A549 (cell line): Measurements from ENCODE around the gene UTP14C.

Experiments
- EP300 ChIP-seq, 2 experiments: fragments of >200 bp; sonication (Bioruptor Twin); formaldehyde crosslinking; IDR thresholded peaks; 2 replicates in 1 of 2; 3 replicates in 1 of 2; pipeline ENCODE4 v1.6.1; 2016 to 2017
- HDAC2 ChIP-seq: fragments of 200-600 bp; sonication (generic); IDR thresholded peaks from 2 replicates; pipeline ENCODE4 v1.6.1; 2016
- MAZ ChIP-seq: fragments of 150-350 bp; IDR thresholded peaks from 2 replicates; pipeline ENCODE4 v1.6.1; 2014; ENCODE audit warnings: antibody characterized with exemption, low read depth, low read length, borderline replicate concordance
- NPAS2 ChIP-seq: fragments of 250-450 bp; sonication (Bioruptor Pico); IDR thresholded peaks from 2 replicates; pipeline ENCODE4 v1.8.0; 2022; ENCODE audit warnings: mild to moderate bottlenecking, moderate library complexity, borderline replicate concordance
- POLR2A ChIP-seq: IDR thresholded peaks from 2 replicates; pipeline ENCODE4 v1.6.1; 2012; ENCODE audit warnings: mild to moderate bottlenecking, low read length
- ZSCAN20 ChIP-seq: fragments of 250-450 bp; sonication (Bioruptor Pico); IDR thresholded peaks from 2 replicates; pipeline ENCODE4 v1.8.0; 2022; ENCODE audit warnings: mild to moderate bottlenecking, moderate library complexity
- TF ChIP-seq, protein P1 (sequence below): fragments of >200 bp; sonication (Bioruptor Twin); formaldehyde crosslinking; IDR thresholded peaks from 3 replicates; pipeline ENCODE4 v1.5.1; 2016
- TF ChIP-seq, protein P2 (sequence below): IDR thresholded peaks from 2 replicates; pipeline ENCODE4 v1.6.1; 2012

DNA sequence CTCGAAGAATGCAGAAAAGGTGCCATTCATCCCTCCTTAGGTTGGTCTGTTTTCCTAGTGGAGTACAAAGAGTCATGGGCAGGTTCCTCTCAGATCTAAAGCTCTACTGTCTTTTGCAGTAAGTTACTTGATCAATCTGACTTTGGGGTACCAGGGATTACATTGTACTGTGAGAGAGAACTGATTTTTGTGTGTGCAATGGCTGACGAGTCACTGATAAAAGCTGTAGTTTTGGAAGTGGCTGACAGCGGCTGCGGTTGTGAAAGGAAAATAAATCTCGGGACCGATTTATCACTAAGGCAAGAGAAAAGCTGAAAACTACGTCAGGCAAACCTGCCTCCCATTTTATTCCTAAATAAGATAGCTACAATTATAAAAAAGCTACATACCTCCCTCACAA, 26.9 kb downstream of the UTP14C start:
- TF ChIP-seq, protein P1, sequence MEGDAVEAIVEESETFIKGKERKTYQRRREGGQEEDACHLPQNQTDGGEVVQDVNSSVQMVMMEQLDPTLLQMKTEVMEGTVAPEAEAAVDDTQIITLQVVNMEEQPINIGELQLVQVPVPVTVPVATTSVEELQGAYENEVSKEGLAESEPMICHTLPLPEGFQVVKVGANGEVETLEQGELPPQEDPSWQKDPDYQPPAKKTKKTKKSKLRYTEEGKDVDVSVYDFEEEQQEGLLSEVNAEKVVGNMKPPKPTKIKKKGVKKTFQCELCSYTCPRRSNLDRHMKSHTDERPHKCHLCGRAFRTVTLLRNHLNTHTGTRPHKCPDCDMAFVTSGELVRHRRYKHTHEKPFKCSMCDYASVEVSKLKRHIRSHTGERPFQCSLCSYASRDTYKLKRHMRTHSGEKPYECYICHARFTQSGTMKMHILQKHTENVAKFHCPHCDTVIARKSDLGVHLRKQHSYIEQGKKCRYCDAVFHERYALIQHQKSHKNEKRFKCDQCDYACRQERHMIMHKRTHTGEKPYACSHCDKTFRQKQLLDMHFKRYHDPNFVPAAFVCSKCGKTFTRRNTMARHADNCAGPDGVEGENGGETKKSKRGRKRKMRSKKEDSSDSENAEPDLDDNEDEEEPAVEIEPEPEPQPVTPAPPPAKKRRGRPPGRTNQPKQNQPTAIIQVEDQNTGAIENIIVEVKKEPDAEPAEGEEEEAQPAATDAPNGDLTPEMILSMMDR = no peak
- no peak for TF ChIP-seq NPAS2
- no peak for TF ChIP-seq EP300 (IDR thresholded peaks at IDR 0.05)
- TF ChIP-seq MAZ = no peak
- no peak for TF ChIP-seq POLR2A
- TF ChIP-seq, protein P2, sequence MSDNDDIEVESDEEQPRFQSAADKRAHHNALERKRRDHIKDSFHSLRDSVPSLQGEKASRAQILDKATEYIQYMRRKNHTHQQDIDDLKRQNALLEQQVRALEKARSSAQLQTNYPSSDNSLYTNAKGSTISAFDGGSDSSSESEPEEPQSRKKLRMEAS = no peak
- TF ChIP-seq ZSCAN20 (CRISPR knock-in tag) = no peak
- no peak for TF ChIP-seq HDAC2
